CD14-positive monocyte (primary cell): ENCODE results near the gene SLC25A1. TPM values are rescaled to one million over a fixed set of nuclear protein-coding genes. Genes with fewer than 3 reads are reported as not detected.

Experiments
- DNase-seq, 3 donors: peaks; one replicate each; pipeline ENCODE4 v3.0.0-alpha.2; 2011 to 2022
- H2AFZ ChIP-seq: 2 replicates; pipeline ENCODE4 v1.6.0; 2012; ENCODE audit warnings: mild to moderate bottlenecking, low read depth, low read length, inconsistent platforms; ENCODE audit not compliant: insufficient read depth, poor library complexity, severe bottlenecking
- H3K27ac ChIP-seq, 2 donors: 1 replicate in 1 of 2; 2 replicates in 1 of 2; pipeline ENCODE4 v1.5.1; 2012 to 2013; ENCODE audit warnings: low read length in 2 of 2, control low read depth in 1 of 2, inconsistent platforms in 1 of 2, low read depth in 1 of 2, mild to moderate bottlenecking in 1 of 2
- H3K27me3 ChIP-seq, 2 donors: one replicate each; pipeline versions ENCODE4 v1.6.0 to v1.6.1; 2011 to 2013; ENCODE audit warnings: low read length in 2 of 2; ENCODE audit not compliant: control insufficient read depth in 2 of 2, insufficient read depth in 2 of 2
- H3K36me3 ChIP-seq, 2 donors: replicated peaks in 1 of 2; 1 replicate in 1 of 2; 2 replicates in 1 of 2; pipeline versions ENCODE4 v1.5.1 to v1.6.1; 2012 to 2013; ENCODE audit warnings: low read length in 2 of 2, control low read depth in 1 of 2, inconsistent platforms in 1 of 2, mild to moderate bottlenecking in 1 of 2; ENCODE audit not compliant: insufficient read depth in 2 of 2, control insufficient read depth in 1 of 2
- H3K4me1 ChIP-seq, 2 donors: 1 replicate in 1 of 2; 2 replicates in 1 of 2; pipeline versions ENCODE4 v1.5.1 to v1.6.1; 2012 to 2013; ENCODE audit warnings: low read length in 2 of 2, control low read depth in 1 of 2, inconsistent platforms in 1 of 2, mild to moderate bottlenecking in 1 of 2, moderate library complexity in 1 of 2; ENCODE audit not compliant: insufficient read depth in 2 of 2, control insufficient read depth in 1 of 2
- H3K4me2 ChIP-seq: replicated peaks from 2 replicates; pipeline ENCODE3; 2012; ENCODE audit warnings: low read length, moderate library complexity, mild to moderate bottlenecking; ENCODE audit not compliant: poor library complexity, severe bottlenecking; ENCODE audit errors: extremely low read depth
- H3K4me3 ChIP-seq, 3 experiments: fragments of 200-600 bp in 1 of 3; sonication (generic) in 1 of 3; replicated peaks in 1 of 3; 1 replicate in 2 of 3; 2 replicates in 1 of 3; pipeline ENCODE4 v1.5.1; 2011 to 2013; ENCODE audit warnings: low read length in 3 of 3, mild to moderate bottlenecking in 3 of 3, control low read depth in 2 of 3, low read depth in 2 of 3, inconsistent platforms in 1 of 3, moderate library complexity in 1 of 3
- H3K79me2 ChIP-seq: 2 replicates; pipeline ENCODE4 v1.6.0; 2012; ENCODE audit warnings: mild to moderate bottlenecking, control low read depth, inconsistent platforms, low read length, moderate library complexity; ENCODE audit not compliant: insufficient read depth
- H3K9ac ChIP-seq: 2 replicates; pipeline ENCODE4 v1.6.0; 2017; ENCODE audit warnings: low read length, mild to moderate bottlenecking; ENCODE audit not compliant: insufficient read depth, poor library complexity, severe bottlenecking
- H3K9me3 ChIP-seq, 2 donors: replicated peaks in 1 of 2; 1 replicate in 1 of 2; 2 replicates in 1 of 2; pipeline versions ENCODE4 v1.5.1 to v1.6.1; 2012 to 2013; ENCODE audit warnings: low read length in 2 of 2, control low read depth in 1 of 2; ENCODE audit not compliant: control insufficient read depth in 1 of 2, insufficient read depth in 1 of 2
- H4K20me1 ChIP-seq: 2 replicates; pipeline ENCODE4 v1.6.0; 2012; ENCODE audit warnings: mild to moderate bottlenecking, low read length, control low read depth, moderate library complexity; ENCODE audit not compliant: insufficient read depth
- H3K27ac Mint-ChIP-seq, 7 donors: one replicate each; pipeline ENCODE4 v1.8.0; 2020; ENCODE audit warnings: mild to moderate bottlenecking in 7 of 7, mixed read lengths in 7 of 7, moderate library complexity in 6 of 7, inconsistent platforms in 2 of 7
- H3K27me3 Mint-ChIP-seq, 3 donors: one replicate each; pipeline ENCODE4 v1.8.0; 2021 to 2022; ENCODE audit warnings: low read depth in 3 of 3, mild to moderate bottlenecking in 3 of 3, mixed read lengths in 3 of 3, moderate library complexity in 3 of 3, inconsistent platforms in 1 of 3
- H3K36me3 Mint-ChIP-seq, 2 donors: one replicate each; pipeline ENCODE4 v1.8.0; 2020; ENCODE audit warnings: mixed read lengths in 2 of 2, inconsistent platforms in 1 of 2, mild to moderate bottlenecking in 1 of 2
- H3K4me1 Mint-ChIP-seq: one replicate; pipeline ENCODE4 v1.8.0; 2020; ENCODE audit warnings: mild to moderate bottlenecking, mixed read lengths
- H3K4me3 Mint-ChIP-seq, 2 donors: one replicate each; pipeline ENCODE4 v1.8.0; 2020; ENCODE audit warnings: mild to moderate bottlenecking in 2 of 2, mixed read lengths in 2 of 2, moderate library complexity in 1 of 2
- H3K9me3 Mint-ChIP-seq, 7 donors: one replicate each; pipeline ENCODE4 v1.8.0; 2020 to 2022; ENCODE audit warnings: mixed read lengths in 7 of 7, mild to moderate bottlenecking in 6 of 7, moderate library complexity in 6 of 7, inconsistent platforms in 2 of 7
- WGBS: methylation state at CpG from one replicate; pipeline ENCODE4 v1.1.5; 2013; ENCODE audit warnings: missing lambda C conversion rate; ENCODE audit not compliant: insufficient coverage; 5-methylcytosine and 5-hydroxymethylcytosine counted together
- intact Hi-C, 2 donors: fragments of 100-400 bp; cut with micrococcal nuclease; formaldehyde crosslinking; loops; one replicate each; pipeline versions ENCODE4 v1.15.0 to v1.15.1; 2023
- polyA plus RNA-seq, 3 donors: library from polyadenylated mRNA; depleted of rRNA in 1 of 3; unstranded in 2 of 3; stranded (reverse) in 1 of 3; fragments of 300-500 nt in 2 of 3; fragments of >200 nt in 1 of 3; fragmentation: Illumina TruSeq in 2 of 3; gene quantifications; 1 replicate in 2 of 3; 2 replicates in 1 of 3; pipeline ENCODE4 v1.2.3, GENCODE V29; 2012 to 2021
- TF ChIP-seq, protein P1 (sequence below): fragments of 200-600 bp; IDR thresholded peaks from one replicate; pipeline ENCODE4 v1.8.0; 2022; ENCODE audit warnings: antibody characterized with exemption, mild to moderate bottlenecking

Gene SLC25A1
- polyA plus RNA-seq, 3 donors = 15.2 to 37.4 (median 35.1) TPM

DNA sequence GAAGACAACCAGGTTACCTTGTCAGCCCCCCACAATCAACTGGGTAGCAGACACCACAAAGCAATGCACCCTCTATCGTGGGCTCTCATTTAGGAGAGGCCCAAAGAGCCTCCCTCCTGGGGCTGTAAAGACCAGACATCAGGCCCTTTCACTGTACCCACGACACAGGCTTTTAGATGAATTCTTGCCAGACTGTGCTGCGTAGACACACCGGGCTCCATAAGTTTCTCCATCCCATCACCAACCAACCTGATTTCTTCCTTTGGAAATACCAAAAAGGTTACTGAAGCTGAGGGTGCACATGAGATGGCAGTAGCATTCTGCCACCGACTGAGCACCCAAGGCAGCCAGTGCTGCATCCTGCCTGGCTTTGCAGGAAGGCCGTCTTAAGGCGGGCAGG lies 46.4 kb upstream of the SLC25A1 start:
- H3K27ac ChIP-seq = no peak overlapping the region
- Mint-ChIP-seq H3K27ac (no peak overlapping the region), H3K27me3 (peaks cover 0 to 1% (median 0%) of the 10 kb centered on the region in 3 donors), H3K4me3 (no peak overlapping the region), H3K4me1 (no peaks in the 10 kb centered on the region), H3K36me3 (peaks cover 91 to 100% of the 10 kb centered on the region in 2 donors), H3K9me3 (no peaks in the 10 kb centered on the region)
- H3K79me2 ChIP-seq = peaks cover 4% of the 10 kb centered on the region
- 98% methylated on average over 5 of the region's 7 CpGs for WGBS
- no peak overlapping the region for H3K4me2 ChIP-seq
- intact Hi-C loops = no loop called here
- no peaks in the 10 kb centered on the region for H3K27me3 ChIP-seq
- TF ChIP-seq, protein P1, sequence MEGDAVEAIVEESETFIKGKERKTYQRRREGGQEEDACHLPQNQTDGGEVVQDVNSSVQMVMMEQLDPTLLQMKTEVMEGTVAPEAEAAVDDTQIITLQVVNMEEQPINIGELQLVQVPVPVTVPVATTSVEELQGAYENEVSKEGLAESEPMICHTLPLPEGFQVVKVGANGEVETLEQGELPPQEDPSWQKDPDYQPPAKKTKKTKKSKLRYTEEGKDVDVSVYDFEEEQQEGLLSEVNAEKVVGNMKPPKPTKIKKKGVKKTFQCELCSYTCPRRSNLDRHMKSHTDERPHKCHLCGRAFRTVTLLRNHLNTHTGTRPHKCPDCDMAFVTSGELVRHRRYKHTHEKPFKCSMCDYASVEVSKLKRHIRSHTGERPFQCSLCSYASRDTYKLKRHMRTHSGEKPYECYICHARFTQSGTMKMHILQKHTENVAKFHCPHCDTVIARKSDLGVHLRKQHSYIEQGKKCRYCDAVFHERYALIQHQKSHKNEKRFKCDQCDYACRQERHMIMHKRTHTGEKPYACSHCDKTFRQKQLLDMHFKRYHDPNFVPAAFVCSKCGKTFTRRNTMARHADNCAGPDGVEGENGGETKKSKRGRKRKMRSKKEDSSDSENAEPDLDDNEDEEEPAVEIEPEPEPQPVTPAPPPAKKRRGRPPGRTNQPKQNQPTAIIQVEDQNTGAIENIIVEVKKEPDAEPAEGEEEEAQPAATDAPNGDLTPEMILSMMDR = no peak
- no peaks in the 10 kb centered on the region for H4K20me1 ChIP-seq
- no peak overlapping the region for H3K4me3 ChIP-seq
- H3K9me3 ChIP-seq = no peaks in the 10 kb centered on the region
- no peaks in the 10 kb centered on the region for H3K4me1 ChIP-seq
- peaks cover 96 to 100% of the 10 kb centered on the region in 2 donors for H3K36me3 ChIP-seq
- no peak for DNase-seq
- H2AFZ ChIP-seq = no peak overlapping the region
- H3K9ac ChIP-seq = no peak overlapping the region

DNA sequence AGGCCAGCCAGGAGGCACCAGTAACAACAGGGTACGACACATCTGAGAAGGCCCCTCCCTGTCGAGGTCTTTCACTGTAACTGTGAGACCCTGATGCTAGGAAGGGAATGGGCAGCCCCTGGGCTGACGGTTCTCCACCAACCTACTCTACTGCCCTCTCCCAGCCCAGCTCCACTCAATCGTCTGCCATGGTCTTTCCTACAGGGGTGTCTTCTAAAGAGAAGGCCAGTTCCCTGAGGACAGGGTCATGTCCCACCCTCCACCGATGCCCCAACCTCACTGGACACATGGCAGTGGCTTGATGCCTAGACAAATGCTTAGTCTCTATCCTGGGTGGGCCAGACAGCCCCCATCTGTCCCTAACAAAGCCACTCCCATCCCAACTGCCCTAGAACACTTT lies 46.0 kb upstream of the SLC25A1 start:
- H3K79me2 ChIP-seq = peaks cover 4% of the 10 kb centered on the region
- H3K27ac ChIP-seq = no peak overlapping the region
- Mint-ChIP-seq H3K27ac (no peak overlapping the region), H3K27me3 (peaks cover 0 to 1% (median 0%) of the 10 kb centered on the region in 3 donors), H3K36me3 (peaks cover 93 to 100% of the 10 kb centered on the region in 2 donors), H3K4me3 (no peak overlapping the region), H3K4me1 (no peaks in the 10 kb centered on the region), H3K9me3 (no peaks in the 10 kb centered on the region)
- no peaks in the 10 kb centered on the region for H3K27me3 ChIP-seq
- H2AFZ ChIP-seq = no peak overlapping the region
- 100% methylated on average over 2 of the region's 5 CpGs for WGBS
- no peak overlapping the region for H3K4me2 ChIP-seq
- H3K4me3 ChIP-seq = no peak overlapping the region
- H3K9ac ChIP-seq = no peak overlapping the region
- no peaks in the 10 kb centered on the region for H3K4me1 ChIP-seq
- H4K20me1 ChIP-seq = no peaks in the 10 kb centered on the region
- TF ChIP-seq, protein P1 = no peak
- no peak for DNase-seq
- peaks cover 97 to 100% of the 10 kb centered on the region in 2 donors for H3K36me3 ChIP-seq
- intact Hi-C loops = no loop called here
- no peaks in the 10 kb centered on the region for H3K9me3 ChIP-seq
